Measurements from ENCODE around the gene S100A3. TPM values are rescaled to one million over a fixed set of nuclear protein-coding genes. Genes with fewer than 3 reads are reported as not detected.

The S100A3 gene
- polyA plus RNA-seq, 1 of the 3 experiments (the other 2 are of a cell fraction): 11.8 TPM

GRCh38 chr1:153526132-153526543 lies 22.9 kb downstream of the S100A3 start (continued):
- TF ChIP-seq MAX (IDR thresholded peaks at IDR 0.05; ENCODE audit: low read depth) (peak; percentile 36; the same call in 1 of the 2 replicates), EP300 (IDR thresholded peaks at IDR 0.05; ENCODE audit: borderline replicate concordance in 1 of 2, low read depth in 1 of 2, low read length in 1 of 2) (peak in 1 of 2 experiments; percentile 32; a peak in 1 of 4 replicates), RXRA (IDR thresholded peaks at IDR 0.05; ENCODE audit: borderline replicate concordance, low read depth) (no peak), USF2 (IDR thresholded peaks at IDR 0.05; ENCODE audit: borderline replicate concordance, low read depth, low read length) (no peak), CTCF (IDR thresholded peaks at IDR 0.05) (no peak), MEF2A (IDR thresholded peaks at IDR 0.05; ENCODE audit: borderline replicate concordance, low read depth) (no peak), NRF1 (IDR thresholded peaks at IDR 0.05; ENCODE audit: low read depth, low read length) (no peak), TAF1 (IDR thresholded peaks at IDR 0.05; ENCODE audit: borderline replicate concordance, low read depth, low read length) (no peak), FOSL2 (IDR thresholded peaks at IDR 0.05; ENCODE audit: borderline replicate concordance, low read depth) (no peak), ELF1 (IDR thresholded peaks at IDR 0.05) (no peak), FOXM1 (IDR thresholded peaks at IDR 0.05; ENCODE audit: low read depth) (no peak), POLR2AphosphoS5 (IDR thresholded peaks at IDR 0.05; ENCODE audit: low read depth, low read length) (no peak), SMC3 (IDR thresholded peaks at IDR 0.05; ENCODE audit: low read depth, low read length) (no peak), RFX5 (IDR thresholded peaks at IDR 0.05; ENCODE audit: low read length) (no peak), RCOR1 (IDR thresholded peaks at IDR 0.05; ENCODE audit: low read length) (0 out of 2 replicates have a peak, but pooled peaks have one; percentile 8), CHD2 (IDR thresholded peaks at IDR 0.05; ENCODE audit: low read length, partially characterized antibody) (no peak), JUND (IDR thresholded peaks at IDR 0.05) (no peak), PBX3 (IDR thresholded peaks at IDR 0.05) (no peak), TEAD4 (IDR thresholded peaks at IDR 0.05; ENCODE audit: borderline replicate concordance, insufficient read depth) (no peak), RAD21 (IDR thresholded peaks at IDR 0.05; ENCODE audit: low read length) (no peak), GATA2 (CRISPR knock-in tag; IDR thresholded peaks at IDR 0.05) (peak; percentile 64), SIN3A (IDR thresholded peaks at IDR 0.05; ENCODE audit: borderline replicate concordance, low read depth, low read length) (no peak), IRF3 (IDR thresholded peaks at IDR 0.05; ENCODE audit: low read depth, low read length) (no peak), EZH2phosphoT487 (IDR thresholded peaks at IDR 0.05; ENCODE audit: borderline replicate concordance, low read depth) (no peak), FOXJ3 (CRISPR knock-in tag; IDR thresholded peaks at IDR 0.05) (no peak)
